ENCODE results near the gene NDFIP2. TPM values are rescaled to one million over a fixed set of nuclear protein-coding genes. Genes with fewer than 3 reads are reported as not detected.

The NDFIP2 gene
- total RNA-seq, 1 experiment from 2014 or later, result 31.0 TPM

- no peak overlapping the region for H2AFZ ChIP-seq (ENCODE audit: low read length)
- no peak overlapping the region for H3K4me2 ChIP-seq (ENCODE audit: insufficient read depth, insufficient read length, low read length)
- no peak overlapping the region for H3T11ph ChIP-seq (ENCODE audit: low read length)
- H3K79me2 ChIP-seq (ENCODE audit: insufficient read depth, low read length), result no peaks in the 10 kb centered on the region
- H3K56ac ChIP-seq (ENCODE audit: insufficient read length, low read depth, low read length), result no peak overlapping the region
- no peaks in the 10 kb centered on the region for H3K4me1 Mint-ChIP-seq
- no CpG with 5 or more reads among the region's 2 CpGs for WGBS (ENCODE audit: extremely low coverage, insufficient read length, low lambda C conversion rate)
- no peak overlapping the region for H2BK120ac ChIP-seq (ENCODE audit: low read depth, low read length, poor library complexity, severe bottlenecking)
- no peak overlapping the region for H3K23ac ChIP-seq (ENCODE audit: insufficient read length, low read depth, low read length)
- H3K79me1 ChIP-seq (ENCODE audit: insufficient read depth, low read depth, low read length, poor library complexity, severe bottlenecking), result no peaks in the 10 kb centered on the region
- no peaks in the 10 kb centered on the region for H3K23me2 ChIP-seq (ENCODE audit: insufficient read length, low read depth, low read length, poor library complexity, severe bottlenecking)
- H3K18ac ChIP-seq (ENCODE audit: insufficient read length, low read depth, low read length), result no peak overlapping the region
- no peak overlapping the region for H2BK20ac ChIP-seq (ENCODE audit: low read depth, low read length, poor library complexity, severe bottlenecking)
- no peaks in the 10 kb centered on the region for H4K20me1 ChIP-seq (ENCODE audit: control insufficient read depth, insufficient read depth, insufficient read length)
- H4K91ac ChIP-seq (ENCODE audit: insufficient read length, low read depth, low read length), result no peak overlapping the region
- no peaks in the 10 kb centered on the region for H3K4me1 ChIP-seq (ENCODE audit: insufficient read depth, low read length)
- H2AK5ac ChIP-seq (ENCODE audit: insufficient read length, low read length), result no peak overlapping the region
- no peak for DNase-seq
- no peak overlapping the region for H3K9ac ChIP-seq (ENCODE audit: extremely low read depth, insufficient read length, low read length)
- H2BK12ac ChIP-seq (ENCODE audit: insufficient read length, low read depth, low read length), result no peak overlapping the region
- no peak overlapping the region for H3K4me3 Mint-ChIP-seq
- H3K9me3 Mint-ChIP-seq, result peaks cover 11 to 16% of the 10 kb centered on the region in 2 experiments; a peak in 4 of 5 replicates
- TF ChIP-seq CTCF (conservative IDR thresholded peaks at IDR 0.05), result no peak
- H3K9me3 ChIP-seq (ENCODE audit: control insufficient read depth, low read depth, low read length), result no peaks in the 10 kb centered on the region
- H3K27me3 ChIP-seq (ENCODE audit: insufficient read depth, low read length), result no peaks in the 10 kb centered on the region
- no peak overlapping the region for H4K5ac ChIP-seq (ENCODE audit: insufficient read length, low read depth, low read length)
- H3K36me3 Mint-ChIP-seq (ENCODE audit: insufficient read depth in 1 of 3, low read depth in 3 of 3), result peaks cover 14 to 28% (median 15%) of the 10 kb centered on the region in 3 experiments
- H4K8ac ChIP-seq (replicated peaks; ENCODE audit: insufficient read length, low read depth, low read length), result no peak overlapping the region
- H2BK15ac ChIP-seq (ENCODE audit: low read depth, low read length), result no peak overlapping the region
- H3K4ac ChIP-seq (ENCODE audit: low read depth, low read length), result no peak overlapping the region
- H3K27ac ChIP-seq (ENCODE audit: insufficient read length, low read depth, low read length), result no peak overlapping the region
- no peak overlapping the region for H3K14ac ChIP-seq (ENCODE audit: insufficient read depth, low read length)
- no peaks in the 10 kb centered on the region; the same call in 1 of the 2 replicates for H3K27me3 Mint-ChIP-seq (ENCODE audit: low read depth)
- no peak overlapping the region for H2BK5ac ChIP-seq (ENCODE audit: insufficient read length, low read length)
- no peak overlapping the region for H3K27ac Mint-ChIP-seq
These were observed 80.0 kb downstream of the NDFIP2 start for GRCh38 chr13:79560954-79561353.

All from H9 (cell line).